CD4-positive, alpha-beta memory T cell (primary cell): ENCODE results near the gene MGME1. TPM values are rescaled to one million over a fixed set of nuclear protein-coding genes. Genes with fewer than 3 reads are reported as not detected.

Experiments used
- CTCF ChIA-PET: fragments of 350-600 bp; sonication (Branson Sonifier 250); formaldehyde crosslinking; loops from one replicate; lab custom pipeline; 2021; ENCODE audit warnings: inconsistent platforms; ENCODE audit not compliant: partially characterized antibody; lab: Charles Lee
- POLR2A ChIA-PET: fragments of 350-600 bp; sonication (Branson Sonifier 250); formaldehyde crosslinking; loops from one replicate; lab custom pipeline; 2021; ENCODE audit not compliant: partially characterized antibody; lab: Charles Lee
- DNase-seq, 5 donors: peaks; one replicate each; pipeline versions ENCODE4 v3.0.0 to v3.0.0-alpha.2; 2020 to 2022; ENCODE audit warnings: mixed read lengths in 1 of 5
- H3K27ac ChIP-seq: one replicate; pipeline ENCODE4 v1.7.0; 2013; ENCODE audit warnings: low read depth, low read length
- H3K27me3 ChIP-seq: 2 replicates; pipeline ENCODE4 v1.7.0; 2013; ENCODE audit warnings: mild to moderate bottlenecking, low read length, moderate library complexity; ENCODE audit not compliant: insufficient read depth
- H3K36me3 ChIP-seq: 2 replicates; pipeline ENCODE4 v1.7.0; 2013; ENCODE audit warnings: mild to moderate bottlenecking, low read length, moderate library complexity; ENCODE audit not compliant: insufficient read depth
- H3K4me1 ChIP-seq: 2 replicates; pipeline ENCODE4 v1.7.0; 2013; ENCODE audit warnings: mild to moderate bottlenecking, low read length, moderate library complexity; ENCODE audit not compliant: insufficient read depth
- H3K4me3 ChIP-seq, 2 donors: one replicate each; pipeline ENCODE4 v1.7.0; 2013; ENCODE audit warnings: low read length in 2 of 2, mild to moderate bottlenecking in 1 of 2
- H3K9me3 ChIP-seq, 2 donors: one replicate each; pipeline ENCODE4 v1.7.0; 2013; ENCODE audit warnings: low read length in 2 of 2, control low read depth in 1 of 2; ENCODE audit not compliant: control insufficient read depth in 1 of 2
- H3K27ac Mint-ChIP-seq, 7 donors: one replicate each; pipeline ENCODE4 v1.8.0; 2020 to 2021; ENCODE audit warnings: mixed read lengths in 7 of 7, mild to moderate bottlenecking in 6 of 7, inconsistent platforms in 3 of 7, moderate library complexity in 3 of 7
- H3K27me3 Mint-ChIP-seq, 2 donors: one replicate each; pipeline ENCODE4 v1.8.0; 2020 to 2021; ENCODE audit warnings: mixed read lengths in 2 of 2
- H3K36me3 Mint-ChIP-seq, 2 donors: one replicate each; pipeline ENCODE4 v1.8.0; 2020 to 2021; ENCODE audit warnings: mixed read lengths in 2 of 2, inconsistent platforms in 1 of 2, mild to moderate bottlenecking in 1 of 2
- H3K4me1 Mint-ChIP-seq, 4 donors: one replicate each; pipeline ENCODE4 v1.8.0; 2020 to 2021; ENCODE audit warnings: mixed read lengths in 4 of 4, mild to moderate bottlenecking in 1 of 4
- H3K4me3 Mint-ChIP-seq, 8 donors: one replicate each; pipeline ENCODE4 v1.8.0; 2020 to 2021; ENCODE audit warnings: mixed read lengths in 8 of 8, mild to moderate bottlenecking in 7 of 8, moderate library complexity in 6 of 8, inconsistent platforms in 3 of 8
- H3K9me3 Mint-ChIP-seq, 8 donors: one replicate each; pipeline ENCODE4 v1.8.0; 2020 to 2021; ENCODE audit warnings: mixed read lengths in 8 of 8, mild to moderate bottlenecking in 5 of 8, inconsistent platforms in 3 of 8, moderate library complexity in 1 of 8
- intact Hi-C: fragments of 100-400 bp; cut with micrococcal nuclease; formaldehyde crosslinking; loops from one replicate; pipeline ENCODE4 v1.15.1; 2023
- polyA plus RNA-seq, 2 donors: library from polyadenylated mRNA; unstranded; fragments of 300-500 nt; fragmentation: Illumina TruSeq; gene quantifications; one replicate each; pipeline ENCODE4 v1.2.3, GENCODE V29; 2021
- total RNA-seq, 2 experiments: library from RNA; stranded (reverse); gene quantifications; one replicate each; pipeline ENCODE4 v1.2.3, GENCODE V29; 2021

The MGME1 gene
- total and polyA plus RNA-seq, 4 experiments from 2014 or later, result 7.4 to 17.0 (median 16.0) TPM

GRCh38 chr20:18005170-18005989 is 36.6 kb downstream of the MGME1 start:
- H3K27ac Mint-ChIP-seq, result no peak overlapping the region
- no peak overlapping the region for H3K27ac ChIP-seq
- H3K27me3 Mint-ChIP-seq, result no peaks in the 10 kb centered on the region

GRCh38 chr20:18005990-18006364 is 37.2 kb downstream of the MGME1 start:
- no peak for DNase-seq
- Histone ChIP-seq H3K9me3 (no peaks in the 10 kb centered on the region), H3K4me3 (no peak overlapping the region), H3K27ac (no peak overlapping the region), H3K27me3 (no peaks in the 10 kb centered on the region), H3K4me1 (no peaks in the 10 kb centered on the region), H3K36me3 (no peaks in the 10 kb centered on the region)
- intact Hi-C loops, result no loop called here
- no peaks in the 10 kb centered on the region for H3K27me3 Mint-ChIP-seq
- H3K27ac Mint-ChIP-seq, result no peak overlapping the region
- peaks cover 0 to 1% (median 0%) of the 10 kb centered on the region in 8 donors for H3K9me3 Mint-ChIP-seq
- H3K4me3 Mint-ChIP-seq, result no peak overlapping the region
- no peaks in the 10 kb centered on the region for H3K36me3 Mint-ChIP-seq
- ChIA-PET CTCF (no interaction called here), POLR2A (no interaction called here)
- H3K4me1 Mint-ChIP-seq, result no peaks in the 10 kb centered on the region

More at GRCh38 chr20:18005170-18005989, 36.6 kb downstream of the MGME1 start:
- ChIA-PET POLR2A (no interaction called here), CTCF (no interaction called here)
- intact Hi-C loops, result no loop called here
- H3K9me3 Mint-ChIP-seq, result no peaks in the 10 kb centered on the region
- no peak overlapping the region for H3K4me3 Mint-ChIP-seq
- DNase-seq, result no peak
- H3K36me3 ChIP-seq, result no peaks in the 10 kb centered on the region
- no peaks in the 10 kb centered on the region for H3K4me1 Mint-ChIP-seq
- no peaks in the 10 kb centered on the region for H3K36me3 Mint-ChIP-seq
- H3K9me3 ChIP-seq, result no peaks in the 10 kb centered on the region
- no peaks in the 10 kb centered on the region for H3K4me1 ChIP-seq
- no peak overlapping the region for H3K4me3 ChIP-seq
- no peaks in the 10 kb centered on the region for H3K27me3 ChIP-seq

- Histone ChIP-seq H3K4me1 (no peaks in the 10 kb centered on the region), H3K27me3 (no peaks in the 10 kb centered on the region), H3K27ac (no peak overlapping the region), H3K4me3 (no peak overlapping the region), H3K36me3 (no peaks in the 10 kb centered on the region), H3K9me3 (no peaks in the 10 kb centered on the region)
- ChIA-PET CTCF (interaction anchor here (0.7 kb wide), 1 partner anchor 7 kb away, joined by 4 read pairs; no protein-coding TSS in a partner anchor), POLR2A (no interaction called here)
- H3K36me3 Mint-ChIP-seq, result no peaks in the 10 kb centered on the region
- H3K9me3 Mint-ChIP-seq, result peaks cover 0 to 1% (median 0%) of the 10 kb centered on the region in 8 donors
- no peak for DNase-seq
- no peaks in the 10 kb centered on the region for H3K27me3 Mint-ChIP-seq
- H3K4me1 Mint-ChIP-seq, result no peaks in the 10 kb centered on the region
- H3K4me3 Mint-ChIP-seq, result no peak overlapping the region
- intact Hi-C loops, result no loop called here
- H3K27ac Mint-ChIP-seq, result no peak overlapping the region
These were observed 37.9 kb downstream of the MGME1 start for GRCh38 chr20:18006684-18007083.

- intact Hi-C loops, result no loop called here
- POLR2A ChIA-PET, result no interaction called here
- no peak overlapping the region for H3K4me3 ChIP-seq
- no peaks in the 10 kb centered on the region for H3K36me3 Mint-ChIP-seq
- H3K27ac ChIP-seq, result no peak overlapping the region
- no peaks in the 10 kb centered on the region for H3K4me1 Mint-ChIP-seq
- H3K27me3 Mint-ChIP-seq, result no peaks in the 10 kb centered on the region
- peak overlapping the region in 1 of 7 donors; percentile 65 for H3K27ac Mint-ChIP-seq
- CTCF ChIA-PET, result no interaction called here
- H3K36me3 ChIP-seq, result no peaks in the 10 kb centered on the region
- no peaks in the 10 kb centered on the region for H3K9me3 ChIP-seq
- peaks cover 0 to 1% (median 0%) of the 10 kb centered on the region in 8 donors for H3K9me3 Mint-ChIP-seq
- no peaks in the 10 kb centered on the region for H3K4me1 ChIP-seq
- DNase-seq, result no peak
- no peaks in the 10 kb centered on the region for H3K27me3 ChIP-seq
- no peak overlapping the region for H3K4me3 Mint-ChIP-seq
These were observed 38.9 kb downstream of the MGME1 start for GRCh38 chr20:18007534-18008292.

GRCh38 chr20:18009116-18009515 is 40.3 kb downstream of the MGME1 start:
- Histone ChIP-seq H3K4me3 (no peak overlapping the region), H3K27me3 (no peaks in the 10 kb centered on the region), H3K27ac (no peak overlapping the region), H3K9me3 (no peaks in the 10 kb centered on the region), H3K4me1 (no peaks in the 10 kb centered on the region), H3K36me3 (no peaks in the 10 kb centered on the region)
- intact Hi-C loops, result no loop called here
- no peaks in the 10 kb centered on the region for H3K4me1 Mint-ChIP-seq
- POLR2A ChIA-PET, result no interaction called here
- H3K36me3 Mint-ChIP-seq, result no peaks in the 10 kb centered on the region
- no peaks in the 10 kb centered on the region for H3K27me3 Mint-ChIP-seq
- peak overlapping the region in 2 of 7 donors; percentile 19 to 48 for H3K27ac Mint-ChIP-seq
- peaks cover 0 to 1% (median 0%) of the 10 kb centered on the region in 8 donors for H3K9me3 Mint-ChIP-seq
- DNase-seq, result no peak
- H3K4me3 Mint-ChIP-seq, result no peak overlapping the region
- CTCF ChIA-PET, result no interaction called here

- Mint-ChIP-seq H3K9me3 (peaks cover 0 to 1% (median 0%) of the 10 kb centered on the region in 8 donors), H3K4me1 (no peaks in the 10 kb centered on the region), H3K36me3 (no peaks in the 10 kb centered on the region), H3K27ac (no peak overlapping the region), H3K27me3 (no peaks in the 10 kb centered on the region), H3K4me3 (no peak overlapping the region)
- ChIA-PET POLR2A (no interaction called here), CTCF (no interaction called here)
- H3K9me3 ChIP-seq, result no peaks in the 10 kb centered on the region
- no peaks in the 10 kb centered on the region for H3K4me1 ChIP-seq
- H3K4me3 ChIP-seq, result no peak overlapping the region
- no peak for DNase-seq
- H3K27ac ChIP-seq, result no peak overlapping the region
- intact Hi-C loops, result no loop called here
- H3K36me3 ChIP-seq, result no peaks in the 10 kb centered on the region
- no peaks in the 10 kb centered on the region for H3K27me3 ChIP-seq
These were observed 42.7 kb downstream of the MGME1 start for GRCh38 chr20:18011482-18011881.

- Mint-ChIP-seq H3K4me1 (no peaks in the 10 kb centered on the region), H3K27me3 (no peaks in the 10 kb centered on the region)
- no peaks in the 10 kb centered on the region for H3K4me1 ChIP-seq
These were observed 43.3 kb downstream of the MGME1 start for GRCh38 chr20:18011951-18012645.

More at GRCh38 chr20:18011951-18012645, 43.3 kb downstream of the MGME1 start:
- intact Hi-C loops, result no loop called here
- Mint-ChIP-seq H3K27ac (no peak overlapping the region), H3K36me3 (no peaks in the 10 kb centered on the region), H3K4me3 (peak overlapping the region in 1 of 8 donors; percentile 4), H3K9me3 (peaks cover 0 to 1% (median 0%) of the 10 kb centered on the region in 8 donors)
- no peak overlapping the region for H3K4me3 ChIP-seq
- CTCF ChIA-PET, result no interaction called here
- H3K27me3 ChIP-seq, result no peaks in the 10 kb centered on the region
- no peak for DNase-seq
- POLR2A ChIA-PET, result no interaction called here
- H3K27ac ChIP-seq, result no peak overlapping the region
- H3K36me3 ChIP-seq, result no peaks in the 10 kb centered on the region
- H3K9me3 ChIP-seq, result no peaks in the 10 kb centered on the region
